Ureter (tissue), 1 donor: Measurements from ENCODE around the gene TRNAU1AP. TPM values are rescaled to one million over a fixed set of nuclear protein-coding genes. Genes with fewer than 3 reads are reported as not detected.
"Not testable (repeated sequence)": the region's sequence is repeated elsewhere in the genome, so short reads cannot be mapped to it uniquely, and the experiment has no call there.

Experiments used
- DNase-seq: peaks from one replicate; pipeline ENCODE4 v3.0.0-alpha.2; 2020; ENCODE audit warnings: low spot score
- total RNA-seq: library from RNA; stranded (reverse); gene quantifications from one replicate; pipeline ENCODE4 v1.2.4, GENCODE V29; 2023
- donor health status: DM: yes; HTN: yes; CAD: no.

Gene TRNAU1AP
- 31.3 TPM for total RNA-seq

- DNase-seq, result peak; percentile 98
Measured at GRCh38 chr1:28552758-28553663, at the start of gene TRNAU1AP. TRNAU1AP (plus strand) TSS chr1:28553085; CDS start chr1:28553111, 26 bp downstream.

GRCh38 chr1:28503117-28503516 lies 49.8 kb upstream of the TRNAU1AP start:
- DNase-seq, result no peak

GRCh38 chr1:28505406-28506187 lies 47.3 kb upstream of the TRNAU1AP start, which contains the start of gene RCC1:
RCC1 (plus strand) TSS chr1:28506043; CDS start chr1:28529867, 23,824 bp downstream.
- peak; percentile 97 for DNase-seq

GRCh38 chr1:28506907-28507246 lies 46.0 kb upstream of the TRNAU1AP start:
- DNase-seq, result no peak

- DNase-seq, result no peak
Measured at GRCh38 chr1:28507247-28507645, 45.6 kb upstream of the TRNAU1AP start.

GRCh38 chr1:28507646-28508434 lies 45.0 kb upstream of the TRNAU1AP start:
- DNase-seq, result no peak

GRCh38 chr1:28508435-28508754 lies 44.5 kb upstream of the TRNAU1AP start:
- no peak for DNase-seq

GRCh38 chr1:28509705-28510272 lies 43.1 kb upstream of the TRNAU1AP start:
- DNase-seq, result no peak

- DNase-seq, result no peak
Measured at GRCh38 chr1:28510273-28510969, 42.5 kb upstream of the TRNAU1AP start.

- no peak for DNase-seq
Measured at GRCh38 chr1:28510970-28511440, 41.9 kb upstream of the TRNAU1AP start.

GRCh38 chr1:28512058-28512611 lies 40.8 kb upstream of the TRNAU1AP start:
- DNase-seq, result no peak

- not testable (repeated sequence) for DNase-seq
Measured at GRCh38 chr1:28514445-28514933, 38.4 kb upstream of the TRNAU1AP start.

- no peak for DNase-seq
Measured at GRCh38 chr1:28516518-28516956, 36.3 kb upstream of the TRNAU1AP start.

- DNase-seq, result no peak
Measured at GRCh38 chr1:28517649-28517999, 35.3 kb upstream of the TRNAU1AP start.

GRCh38 chr1:28518000-28518744 lies 34.7 kb upstream of the TRNAU1AP start:
- DNase-seq, result peak; percentile 92

- no peak for DNase-seq
Measured at GRCh38 chr1:28518745-28519341, 34.0 kb upstream of the TRNAU1AP start.

GRCh38 chr1:28519946-28520725 lies 32.7 kb upstream of the TRNAU1AP start:
- no peak for DNase-seq

- not testable (repeated sequence) for DNase-seq
Measured at GRCh38 chr1:28520796-28521195, 32.1 kb upstream of the TRNAU1AP start.
